Testis (tissue), 3 donors: Measurements from ENCODE around the gene RBM33. TPM values are rescaled to one million over a fixed set of nuclear protein-coding genes. Genes with fewer than 3 reads are reported as not detected.

Experiments
- DNase-seq: peaks from one replicate; pipeline ENCODE4 v3.0.0-alpha.2; 2019
- H3K27ac ChIP-seq, 2 donors: fragments of 200-600 bp; sonication (generic); one replicate each; pipeline ENCODE4 v1.5.1; 2019
- H3K27me3 ChIP-seq: fragments of 200-600 bp; sonication (generic); one replicate; pipeline ENCODE4 v1.5.1; 2019
- H3K36me3 ChIP-seq: fragments of 200-600 bp; sonication (generic); one replicate; pipeline ENCODE4 v1.5.1; 2017; ENCODE audit warnings: low read depth; ENCODE audit errors: missing control alignments
- H3K4me1 ChIP-seq: fragments of 200-600 bp; sonication (generic); one replicate; pipeline ENCODE4 v1.5.1; 2019
- H3K4me3 ChIP-seq, 2 donors: fragments of 200-600 bp; sonication (generic); one replicate each; pipeline ENCODE4 v1.5.1; 2017 to 2019
- H3K9me3 ChIP-seq: fragments of 200-600 bp; sonication (generic); one replicate; pipeline ENCODE4 v1.5.1; 2017
- CTCF ChIP-seq, 3 experiments: fragments of 450-650 bp in 2 of 3; fragments of 200-600 bp in 1 of 3; sonication (generic) in 1 of 3; IDR thresholded peaks; one replicate each; pipeline ENCODE4 v1.5.1; 2016 to 2019; ENCODE audit warnings: antibody characterized with exemption in 3 of 3, mild to moderate bottlenecking in 2 of 3, moderate library complexity in 1 of 3
- POLR2A ChIP-seq: fragments of 450-650 bp; IDR thresholded peaks from one replicate; pipeline ENCODE4 v1.6.1; 2017; ENCODE audit warnings: antibody characterized with exemption, mild to moderate bottlenecking, moderate library complexity
- WGBS, 2 donors: methylation state at CpG; one replicate each; pipeline ENCODE4 v1.1.5; 2018; 5-methylcytosine and 5-hydroxymethylcytosine counted together
- intact Hi-C: fragments of 100-400 bp; cut with DNase I; formaldehyde crosslinking; loops from one replicate; pipeline ENCODE4 v1.15.1; 2023; ENCODE audit warnings: low total_unique reads
- polyA plus RNA-seq: library from polyadenylated mRNA; stranded (reverse); fragments of 350-450 nt; fragmentation: Illumina TruSeq; extraction: RNeasy Lipid Tissue Mini Kit (QIAGEN cat#74804); gene quantifications from one replicate; pipeline ENCODE4 v1.2.3, GENCODE V29; 2014; ENCODE audit warnings: low read depth, low replicate concordance; ENCODE audit not compliant: insufficient read depth
- total RNA-seq, 2 donors: library from RNA; depleted of rRNA; stranded (reverse); fragments of >200 nt; gene quantifications; one replicate each; pipeline ENCODE4 v1.2.3, GENCODE V29; 2016

RBM33 gene
- total and polyA plus RNA-seq, 3 donors from 2014 or later: 27.3 to 104 (median 93.4) TPM

GRCh38 chr7:155818820-155819168 lies 174.3 kb downstream of the RBM33 start:
- TF ChIP-seq CTCF (IDR thresholded peaks at IDR 0.05) (no peak), POLR2A (no peak)
- no peak for DNase-seq
- H3K27me3 ChIP-seq: no peaks in the 10 kb centered on the region
- H3K4me3 ChIP-seq: no peak overlapping the region
- H3K9me3 ChIP-seq: no peaks in the 10 kb centered on the region
- WGBS, 2 donors: 49 to 58% methylated on average over 6 of the region's 6 CpGs
- no peaks in the 10 kb centered on the region for H3K36me3 ChIP-seq
- no peaks in the 10 kb centered on the region for H3K4me1 ChIP-seq
- no peak overlapping the region for H3K27ac ChIP-seq
- intact Hi-C loops: no loop called here

GRCh38 chr7:155819186-155819585 lies 174.7 kb downstream of the RBM33 start:
- Histone ChIP-seq H3K27ac (no peak overlapping the region), H3K4me1 (no peaks in the 10 kb centered on the region), H3K27me3 (no peaks in the 10 kb centered on the region), H3K36me3 (no peaks in the 10 kb centered on the region), H3K4me3 (no peak overlapping the region), H3K9me3 (no peaks in the 10 kb centered on the region)
- WGBS, 2 donors: 52 to 68% methylated on average over 12 of the region's 12 CpGs
- no peak for DNase-seq
- intact Hi-C loops: no loop called here
- TF ChIP-seq CTCF (IDR thresholded peaks at IDR 0.05) (no peak), POLR2A (no peak)

- Histone ChIP-seq H3K36me3 (no peaks in the 10 kb centered on the region), H3K9me3 (no peaks in the 10 kb centered on the region), H3K4me3 (no peak overlapping the region), H3K27me3 (no peaks in the 10 kb centered on the region), H3K27ac (no peak overlapping the region), H3K4me1 (no peaks in the 10 kb centered on the region)
- no peak for DNase-seq
- intact Hi-C loops: no loop called here
- no peak for TF ChIP-seq POLR2A
- no peak for TF ChIP-seq CTCF (IDR thresholded peaks at IDR 0.05)
- WGBS, 2 donors: 85 to 92% methylated on average over 11 to 18 of the region's 18 CpGs
These were observed 175.8 kb downstream of the RBM33 start for GRCh38 chr7:155820246-155820645.

GRCh38 chr7:155820788-155821187 lies 176.3 kb downstream of the RBM33 start:
- H3K4me3 ChIP-seq: no peak overlapping the region
- no peak for DNase-seq
- H3K4me1 ChIP-seq: no peaks in the 10 kb centered on the region
- no peaks in the 10 kb centered on the region for H3K9me3 ChIP-seq
- no peaks in the 10 kb centered on the region for H3K36me3 ChIP-seq
- no peak overlapping the region for H3K27ac ChIP-seq
- intact Hi-C loops: no loop called here
- no peaks in the 10 kb centered on the region for H3K27me3 ChIP-seq
- TF ChIP-seq POLR2A (no peak), CTCF (IDR thresholded peaks at IDR 0.05) (no peak)
- WGBS, 2 donors: 79 to 83% methylated on average over 12 to 13 of the region's 13 CpGs

- H3K36me3 ChIP-seq: no peaks in the 10 kb centered on the region
- H3K27me3 ChIP-seq: no peaks in the 10 kb centered on the region
- H3K9me3 ChIP-seq: no peaks in the 10 kb centered on the region
- DNase-seq: no peak
- TF ChIP-seq POLR2A (no peak), CTCF (IDR thresholded peaks at IDR 0.05) (no peak)
- 83 to 92% methylated on average over 11 of the region's 11 CpGs for WGBS, 2 donors
- H3K27ac ChIP-seq: no peak overlapping the region
- intact Hi-C loops: no loop called here
- H3K4me1 ChIP-seq: no peaks in the 10 kb centered on the region
- no peak overlapping the region for H3K4me3 ChIP-seq
These were observed 177.4 kb downstream of the RBM33 start for GRCh38 chr7:155821851-155822250.
